B cell (primary cell): ENCODE data around the gene MMP8. TPM values are rescaled to one million over a fixed set of nuclear protein-coding genes. Genes with fewer than 3 reads are reported as not detected.

Source experiments
- ATAC-seq: fragments of 200-7000 bp; cut with Tn5 transposase; one replicate; pipeline ENCODE4 v1.10.0; 2021; ENCODE audit warnings: low read depth, mild to moderate bottlenecking, moderate number of reproducible peaks, moderate library complexity
- CTCF ChIA-PET: fragments of 350-600 bp; sonication (Branson Sonifier 250); formaldehyde crosslinking; loops from one replicate; lab custom pipeline; 2021; ENCODE audit warnings: antibody characterized with exemption, inconsistent platforms; lab: Charles Lee
- POLR2A ChIA-PET: fragments of 350-600 bp; sonication (Branson Sonifier 250); formaldehyde crosslinking; loops from one replicate; lab custom pipeline; 2021; ENCODE audit warnings: antibody characterized with exemption; lab: Charles Lee
- DNase-seq: peaks from one replicate; pipeline ENCODE4 v3.0.0; 2013
- H2AFZ ChIP-seq: 2 replicates; pipeline ENCODE4 v1.6.1; 2012; ENCODE audit warnings: mild to moderate bottlenecking, low read depth, low read length; ENCODE audit not compliant: insufficient read depth, poor library complexity, severe bottlenecking
- H3K27ac ChIP-seq, 2 donors: 1 replicate in 1 of 2; 2 replicates in 1 of 2; pipeline ENCODE4 v1.5.1; 2012 to 2013; ENCODE audit warnings: low read length in 2 of 2, mild to moderate bottlenecking in 2 of 2, moderate library complexity in 1 of 2
- H3K27me3 ChIP-seq, 4 experiments: fragments of 200-600 bp in 1 of 4; sonication (generic) in 1 of 4; replicated peaks in 1 of 4; 1 replicate in 2 of 4; 2 replicates in 2 of 4; pipeline versions ENCODE4 v1.6.1 to v1.7.0; 2013 to 2016; ENCODE audit warnings: low read length in 3 of 4, mild to moderate bottlenecking in 2 of 4, mixed read lengths in 1 of 4, moderate library complexity in 1 of 4; ENCODE audit not compliant: insufficient read depth in 4 of 4, control insufficient read depth in 3 of 4; ENCODE audit errors: control extremely low read depth in 1 of 4
- H3K36me3 ChIP-seq, 2 experiments: replicated peaks in 1 of 2; 1 replicate in 1 of 2; 2 replicates in 1 of 2; pipeline versions ENCODE4 v1.6.1 to v1.7.1; 2013; ENCODE audit warnings: low read length in 1 of 2; ENCODE audit not compliant: insufficient read depth in 2 of 2, control insufficient read depth in 1 of 2; ENCODE audit errors: control extremely low read depth in 1 of 2, extremely low read depth in 1 of 2
- H3K4me1 ChIP-seq, 2 donors: fragments of 200-600 bp in 1 of 2; sonication (generic) in 1 of 2; 1 replicate in 1 of 2; 2 replicates in 1 of 2; pipeline versions ENCODE4 v1.5.1 to v1.6.1; 2013 to 2017; ENCODE audit warnings: low read length in 2 of 2; ENCODE audit not compliant: control insufficient read depth in 2 of 2, insufficient read depth in 2 of 2
- H3K4me2 ChIP-seq: replicated peaks from 2 replicates; pipeline ENCODE3; 2012; ENCODE audit warnings: mild to moderate bottlenecking, low read depth, low read length; ENCODE audit not compliant: poor library complexity, severe bottlenecking
- H3K4me3 ChIP-seq, 5 experiments: fragments of 200-600 bp in 1 of 5; sonication (generic) in 1 of 5; 1 replicate in 3 of 5; 2 replicates in 2 of 5; pipeline versions ENCODE4 v1.5.1 to v1.7.0; 2011 to 2016; ENCODE audit warnings: low read length in 4 of 5, mild to moderate bottlenecking in 4 of 5, low read depth in 2 of 5, control low read depth in 1 of 5, moderate library complexity in 1 of 5; ENCODE audit not compliant: insufficient read depth in 1 of 5; ENCODE audit errors: control extremely low read depth in 1 of 5, extremely low read depth in 1 of 5
- H3K79me2 ChIP-seq: fragments of 200-600 bp; sonication (generic); one replicate; pipeline ENCODE4 v1.6.0; 2016; ENCODE audit warnings: low read length; ENCODE audit not compliant: control insufficient read depth, insufficient read depth
- H3K9ac ChIP-seq: fragments of 200-600 bp; sonication (generic); 2 replicates; pipeline ENCODE4 v1.6.1; 2017; ENCODE audit warnings: mild to moderate bottlenecking, low read length, moderate library complexity
- H3K9me3 ChIP-seq, 3 donors: one replicate each; pipeline versions ENCODE4 v1.6.1 to v1.7.1; 2013; ENCODE audit warnings: low read length in 2 of 3; ENCODE audit not compliant: control insufficient read depth in 2 of 3, insufficient read depth in 1 of 3; ENCODE audit errors: control extremely low read depth in 1 of 3
- H4K20me1 ChIP-seq: 2 replicates; pipeline ENCODE4 v1.6.0; 2012; ENCODE audit warnings: mild to moderate bottlenecking, low read length; ENCODE audit not compliant: insufficient read depth, control insufficient read depth, poor library complexity, severe bottlenecking
- H3K27ac Mint-ChIP-seq: one replicate; pipeline ENCODE4 v1.8.0; 2021; ENCODE audit warnings: mixed read lengths
- H3K27me3 Mint-ChIP-seq: one replicate; pipeline ENCODE4 v1.8.0; 2021; ENCODE audit warnings: mixed read lengths
- H3K4me1 Mint-ChIP-seq: one replicate; pipeline ENCODE4 v1.8.0; 2021; ENCODE audit warnings: mixed read lengths
- H3K4me3 Mint-ChIP-seq: one replicate; pipeline ENCODE4 v1.8.0; 2021; ENCODE audit warnings: mixed read lengths
- H3K9me3 Mint-ChIP-seq: one replicate; pipeline ENCODE4 v1.8.0; 2022; ENCODE audit warnings: mixed read lengths; ENCODE audit not compliant: insufficient read depth
- EZH2 ChIP-seq: IDR thresholded peaks from 2 replicates; pipeline ENCODE4 v1.6.1; 2012; ENCODE audit warnings: borderline replicate concordance, low read depth, mild to moderate bottlenecking, moderate library complexity, low read length; ENCODE audit not compliant: insufficient read depth, poor library complexity, severe bottlenecking
- WGBS: methylation state at CpG from one replicate; pipeline ENCODE4 v1.1.5; 2013; ENCODE audit warnings: missing lambda C conversion rate; ENCODE audit not compliant: insufficient coverage; 5-methylcytosine and 5-hydroxymethylcytosine counted together
- intact Hi-C: fragments of 100-400 bp; cut with micrococcal nuclease; formaldehyde crosslinking; loops from one replicate; pipeline ENCODE4 v1.10.0; 2022
- polyA plus RNA-seq: library from polyadenylated mRNA; depleted of rRNA; stranded (reverse); fragments of >200 nt; gene quantifications from 2 replicates; pipeline ENCODE4 v1.2.3, GENCODE V29; 2012
- total RNA-seq, 2 donors: library from RNA; stranded (reverse); fragments of 120-200 nt in 1 of 2; gene quantifications; 1 replicate in 1 of 2; 2 replicates in 1 of 2; pipeline versions ENCODE4 v1.2.3 to v1.2.4, GENCODE V29; 2013 to 2022
- TF ChIP-seq, protein P1 (sequence below): fragments of 200-600 bp; IDR thresholded peaks from one replicate; pipeline ENCODE4 v1.8.0; 2022; ENCODE audit warnings: antibody characterized with exemption, mild to moderate bottlenecking

Gene MMP8
- total and polyA plus RNA-seq, 2 donors (not counting 1 experiment from before 2014, with no cell fraction given), result not detected

GRCh38 chr11:102717280-102717679 is 7.5 kb downstream of the MMP8 start:
- H3K27me3 ChIP-seq, result peaks cover 0 to 5% (median 1%) of the 10 kb centered on the region in 4 experiments
- no peak for DNase-seq
- no peak overlapping the region for H2AFZ ChIP-seq
- peaks cover 0 to 8% of the 10 kb centered on the region in 2 donors for H3K4me1 ChIP-seq
- no peaks in the 10 kb centered on the region for H3K36me3 ChIP-seq
- no peak overlapping the region for H3K4me3 Mint-ChIP-seq
- no peak overlapping the region for H3K4me3 ChIP-seq
- ChIA-PET CTCF (no interaction called here), POLR2A (no interaction called here)
- no peak for ATAC-seq
- peaks cover 29% of the 10 kb centered on the region for H3K27me3 Mint-ChIP-seq
- H3K9me3 Mint-ChIP-seq, result no peaks in the 10 kb centered on the region
- no peaks in the 10 kb centered on the region for H3K9me3 ChIP-seq
- intact Hi-C loops, result no loop called here
- H3K79me2 ChIP-seq, result no peaks in the 10 kb centered on the region
- H3K9ac ChIP-seq, result no peak overlapping the region
- H3K27ac ChIP-seq, result no peak overlapping the region
- H3K4me1 Mint-ChIP-seq, result no peaks in the 10 kb centered on the region
- H4K20me1 ChIP-seq, result no peaks in the 10 kb centered on the region
- TF ChIP-seq, protein P1, sequence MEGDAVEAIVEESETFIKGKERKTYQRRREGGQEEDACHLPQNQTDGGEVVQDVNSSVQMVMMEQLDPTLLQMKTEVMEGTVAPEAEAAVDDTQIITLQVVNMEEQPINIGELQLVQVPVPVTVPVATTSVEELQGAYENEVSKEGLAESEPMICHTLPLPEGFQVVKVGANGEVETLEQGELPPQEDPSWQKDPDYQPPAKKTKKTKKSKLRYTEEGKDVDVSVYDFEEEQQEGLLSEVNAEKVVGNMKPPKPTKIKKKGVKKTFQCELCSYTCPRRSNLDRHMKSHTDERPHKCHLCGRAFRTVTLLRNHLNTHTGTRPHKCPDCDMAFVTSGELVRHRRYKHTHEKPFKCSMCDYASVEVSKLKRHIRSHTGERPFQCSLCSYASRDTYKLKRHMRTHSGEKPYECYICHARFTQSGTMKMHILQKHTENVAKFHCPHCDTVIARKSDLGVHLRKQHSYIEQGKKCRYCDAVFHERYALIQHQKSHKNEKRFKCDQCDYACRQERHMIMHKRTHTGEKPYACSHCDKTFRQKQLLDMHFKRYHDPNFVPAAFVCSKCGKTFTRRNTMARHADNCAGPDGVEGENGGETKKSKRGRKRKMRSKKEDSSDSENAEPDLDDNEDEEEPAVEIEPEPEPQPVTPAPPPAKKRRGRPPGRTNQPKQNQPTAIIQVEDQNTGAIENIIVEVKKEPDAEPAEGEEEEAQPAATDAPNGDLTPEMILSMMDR, result no peak
- no peak for TF ChIP-seq EZH2
- no peak overlapping the region for H3K27ac Mint-ChIP-seq
- H3K4me2 ChIP-seq, result no peak overlapping the region

GRCh38 chr11:102716527-102716926 is 8.2 kb downstream of the MMP8 start:
- Mint-ChIP-seq H3K4me3 (no peak overlapping the region), H3K27ac (no peak overlapping the region), H3K9me3 (no peaks in the 10 kb centered on the region), H3K27me3 (peaks cover 32% of the 10 kb centered on the region), H3K4me1 (no peaks in the 10 kb centered on the region)
- no peaks in the 10 kb centered on the region for H4K20me1 ChIP-seq
- intact Hi-C loops, result no loop called here
- H3K27ac ChIP-seq, result no peak overlapping the region
- H2AFZ ChIP-seq, result no peak overlapping the region
- H3K27me3 ChIP-seq, result peaks cover 0 to 5% (median 1%) of the 10 kb centered on the region in 4 experiments
- DNase-seq (peak; percentile 3), ATAC-seq (no peak)
- ChIA-PET POLR2A (no interaction called here), CTCF (no interaction called here)
- no peaks in the 10 kb centered on the region for H3K9me3 ChIP-seq
- no peak overlapping the region for H3K9ac ChIP-seq
- no peaks in the 10 kb centered on the region for H3K36me3 ChIP-seq
- H3K79me2 ChIP-seq, result no peaks in the 10 kb centered on the region
- TF ChIP-seq EZH2, result no peak
- TF ChIP-seq, protein P1, result no peak
- peaks cover 0 to 8% of the 10 kb centered on the region in 2 donors for H3K4me1 ChIP-seq
- no CpG with 5 or more reads among the region's 1 CpG for WGBS
- no peak overlapping the region for H3K4me3 ChIP-seq
- H3K4me2 ChIP-seq, result no peak overlapping the region
